Peyer's patch (tissue), 4 donors: ENCODE data around the gene PRODH2.

Source experiments
- POLR2A ChIP-seq, 2 donors: fragments of 450-650 bp; IDR thresholded peaks; one replicate each; pipeline ENCODE4 v1.5.1; 2017; ENCODE audit warnings: antibody characterized with exemption in 2 of 2, mild to moderate bottlenecking in 2 of 2, moderate library complexity in 2 of 2
- TF ChIP-seq, protein P1 (sequence below), 6 experiments: fragments of 450-650 bp in 4 of 6; fragments of 200-600 bp in 2 of 6; sonication (generic) in 1 of 6; IDR thresholded peaks; one replicate each; pipeline ENCODE4 v1.5.1; 2017 to 2019; ENCODE audit warnings: antibody characterized with exemption in 6 of 6, mild to moderate bottlenecking in 3 of 6, moderate library complexity in 1 of 6

GRCh38 chr19:35792888-35793287 lies 19.8 kb downstream of the PRODH2 start:
- TF ChIP-seq, protein P1, sequence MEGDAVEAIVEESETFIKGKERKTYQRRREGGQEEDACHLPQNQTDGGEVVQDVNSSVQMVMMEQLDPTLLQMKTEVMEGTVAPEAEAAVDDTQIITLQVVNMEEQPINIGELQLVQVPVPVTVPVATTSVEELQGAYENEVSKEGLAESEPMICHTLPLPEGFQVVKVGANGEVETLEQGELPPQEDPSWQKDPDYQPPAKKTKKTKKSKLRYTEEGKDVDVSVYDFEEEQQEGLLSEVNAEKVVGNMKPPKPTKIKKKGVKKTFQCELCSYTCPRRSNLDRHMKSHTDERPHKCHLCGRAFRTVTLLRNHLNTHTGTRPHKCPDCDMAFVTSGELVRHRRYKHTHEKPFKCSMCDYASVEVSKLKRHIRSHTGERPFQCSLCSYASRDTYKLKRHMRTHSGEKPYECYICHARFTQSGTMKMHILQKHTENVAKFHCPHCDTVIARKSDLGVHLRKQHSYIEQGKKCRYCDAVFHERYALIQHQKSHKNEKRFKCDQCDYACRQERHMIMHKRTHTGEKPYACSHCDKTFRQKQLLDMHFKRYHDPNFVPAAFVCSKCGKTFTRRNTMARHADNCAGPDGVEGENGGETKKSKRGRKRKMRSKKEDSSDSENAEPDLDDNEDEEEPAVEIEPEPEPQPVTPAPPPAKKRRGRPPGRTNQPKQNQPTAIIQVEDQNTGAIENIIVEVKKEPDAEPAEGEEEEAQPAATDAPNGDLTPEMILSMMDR (IDR thresholded peaks at IDR 0.05), result no peak
- TF ChIP-seq POLR2A (IDR thresholded peaks at IDR 0.05), result no peak
